K562 (cell line): ENCODE data around the gene HRH1.

Experiments used
- MED1 ChIP-seq: sonication (generic); formaldehyde crosslinking; IDR thresholded peaks from 2 replicates; pipeline ENCODE4 v1.8.1; 2023; ENCODE audit warnings: missing genetic modification reagents, borderline replicate concordance
- NFIC ChIP-seq: fragments of 450-650 bp; IDR thresholded peaks from 2 replicates; pipeline ENCODE4 v1.6.1; 2017; ENCODE audit warnings: mild to moderate bottlenecking, inconsistent platforms
- POLR2A ChIP-seq: fragments of 450-650 bp; conservative IDR thresholded peaks from 2 replicates; pipeline ENCODE4 v1.6.1; 2016
- POLR2H ChIP-seq: IDR thresholded peaks from 2 replicates; pipeline ENCODE4 v1.6.1; 2016; ENCODE audit warnings: missing genetic modification characterization, low read depth, mild to moderate bottlenecking, control low read depth, missing compliant biosample characterization, moderate library complexity
- RBM22 ChIP-seq: fragments of 200-400 bp; formaldehyde crosslinking; IDR thresholded peaks from 2 replicates; pipeline ENCODE4 v1.6.1; 2018; ENCODE audit warnings: low read length, low read depth; ENCODE audit not compliant: poor library complexity, severe bottlenecking
- TRIM28 ChIP-seq: fragments of 450-650 bp; IDR thresholded peaks from 2 replicates; pipeline ENCODE4 v1.6.1; 2017
- ZBTB17 ChIP-seq: fragments of 450-650 bp; formaldehyde crosslinking; IDR thresholded peaks from 2 replicates; pipeline ENCODE4 v1.4.0; 2020; ENCODE audit warnings: mild to moderate bottlenecking
- ZNF174 ChIP-seq: fragments of 250-450 bp; sonication (Bioruptor Pico); IDR thresholded peaks from 2 replicates; pipeline ENCODE4 v1.4.0; 2020; ENCODE audit warnings: mild to moderate bottlenecking
- ZNF184 ChIP-seq: sonication (generic); formaldehyde crosslinking; IDR thresholded peaks from 2 replicates; pipeline ENCODE4 v1.5.0; 2020; ENCODE audit warnings: missing genetic modification reagents
- TF ChIP-seq, protein P1 (sequence below), 3 experiments: IDR thresholded peaks in 2 of 3; conservative IDR thresholded peaks in 1 of 3; 2 replicates each; pipeline ENCODE4 v1.5.1; 2011 to 2012; ENCODE audit warnings: low read length in 3 of 3, mild to moderate bottlenecking in 3 of 3, control low read depth in 2 of 3, improper control_type of control experiment in 1 of 3, inconsistent platforms in 1 of 3, low read depth in 1 of 3, mixed read lengths in 1 of 3, moderate library complexity in 1 of 3; ENCODE audit not compliant: insufficient read depth in 2 of 3
- TF ChIP-seq, protein P2 (sequence below), 2 experiments: fragments of 450-650 bp in 1 of 2; sonication (generic) in 1 of 2; formaldehyde crosslinking; conservative IDR thresholded peaks; 2 replicates each; pipeline versions ENCODE4 v1.4.0 to v1.8.1; 2020 to 2022; ENCODE audit warnings: mild to moderate bottlenecking in 1 of 2, missing genetic modification reagents in 1 of 2

DNA sequence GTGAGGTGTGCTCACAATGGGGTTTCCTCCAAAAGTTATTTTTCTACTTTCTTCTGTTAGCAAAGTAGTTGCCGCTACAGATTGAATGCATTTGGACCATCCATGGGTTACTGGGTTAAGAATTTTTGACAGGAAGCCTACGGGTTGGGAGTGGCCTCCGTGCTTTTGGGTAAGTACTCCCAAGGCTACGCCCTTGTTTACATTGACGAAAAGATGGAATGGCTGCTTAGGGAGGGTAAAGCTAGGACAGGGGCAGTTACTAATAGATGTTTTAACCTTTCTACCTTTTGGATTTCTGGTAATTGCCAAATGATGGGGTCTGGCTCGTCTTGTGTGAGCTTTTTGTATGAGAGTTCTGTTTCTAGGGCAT lies 97.5 kb downstream of the HRH1 start:
- TF ChIP-seq POLR2A (no peak), ZNF174 (no peak), RBM22 (no peak), TRIM28 (no peak), POLR2H (no peak), ZBTB17 (CRISPR knock-in tag) (no peak), MED1 (CRISPR knock-in tag) (no peak), NFIC (no peak), ZNF184 (CRISPR knock-in tag) (no peak)
- TF ChIP-seq, protein P1, sequence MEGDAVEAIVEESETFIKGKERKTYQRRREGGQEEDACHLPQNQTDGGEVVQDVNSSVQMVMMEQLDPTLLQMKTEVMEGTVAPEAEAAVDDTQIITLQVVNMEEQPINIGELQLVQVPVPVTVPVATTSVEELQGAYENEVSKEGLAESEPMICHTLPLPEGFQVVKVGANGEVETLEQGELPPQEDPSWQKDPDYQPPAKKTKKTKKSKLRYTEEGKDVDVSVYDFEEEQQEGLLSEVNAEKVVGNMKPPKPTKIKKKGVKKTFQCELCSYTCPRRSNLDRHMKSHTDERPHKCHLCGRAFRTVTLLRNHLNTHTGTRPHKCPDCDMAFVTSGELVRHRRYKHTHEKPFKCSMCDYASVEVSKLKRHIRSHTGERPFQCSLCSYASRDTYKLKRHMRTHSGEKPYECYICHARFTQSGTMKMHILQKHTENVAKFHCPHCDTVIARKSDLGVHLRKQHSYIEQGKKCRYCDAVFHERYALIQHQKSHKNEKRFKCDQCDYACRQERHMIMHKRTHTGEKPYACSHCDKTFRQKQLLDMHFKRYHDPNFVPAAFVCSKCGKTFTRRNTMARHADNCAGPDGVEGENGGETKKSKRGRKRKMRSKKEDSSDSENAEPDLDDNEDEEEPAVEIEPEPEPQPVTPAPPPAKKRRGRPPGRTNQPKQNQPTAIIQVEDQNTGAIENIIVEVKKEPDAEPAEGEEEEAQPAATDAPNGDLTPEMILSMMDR (IDR thresholded peaks at IDR 0.05 in 2 of 3, conservative IDR thresholded peaks at IDR 0.05 in 1 of 3; ENCODE audit: insufficient read depth in 2 of 3, low read depth in 1 of 3, low read length in 3 of 3), result no peak
- TF ChIP-seq, protein P2, sequence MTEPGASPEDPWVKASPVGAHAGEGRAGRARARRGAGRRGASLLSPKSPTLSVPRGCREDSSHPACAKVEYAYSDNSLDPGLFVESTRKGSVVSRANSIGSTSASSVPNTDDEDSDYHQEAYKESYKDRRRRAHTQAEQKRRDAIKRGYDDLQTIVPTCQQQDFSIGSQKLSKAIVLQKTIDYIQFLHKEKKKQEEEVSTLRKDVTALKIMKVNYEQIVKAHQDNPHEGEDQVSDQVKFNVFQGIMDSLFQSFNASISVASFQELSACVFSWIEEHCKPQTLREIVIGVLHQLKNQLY (CRISPR knock-in tag; conservative IDR thresholded peaks at IDR 0.05), result no peak
